RWPE1 (cell line): Measurements from ENCODE around the gene PAFAH2.
A peak's percentile ranks its signal among the peaks of the same experiment; 100 is the strongest.

Experiments used
- CTCF ChIA-PET: fragments of 350-600 bp; sonication (Branson Sonifier 250); formaldehyde crosslinking; extraction: SDS; loops from one replicate; lab custom pipeline; 2021; lab: Yijun Ruan, JAX
- POLR2A ChIA-PET: fragments of 400-600 bp; formaldehyde crosslinking; extraction: SDS; loops from one replicate; lab custom pipeline; 2020; ENCODE audit warnings: antibody characterized with exemption; ENCODE audit not compliant: low non-redundant PET; lab: Yijun Ruan, JAX
- DNase-seq: peaks from one replicate; pipeline ENCODE4 v3.0.0; 2012; ENCODE audit warnings: low spot score
- H3K27ac ChIP-seq: fragments of 450-650 bp; 2 replicates; pipeline ENCODE4 v1.5.1; 2017
- CTCF ChIP-seq: fragments of 450-650 bp; conservative IDR thresholded peaks from 2 replicates; pipeline ENCODE4 v1.5.1; 2017; ENCODE audit warnings: low read depth, mild to moderate bottlenecking

Gene PAFAH2

GRCh38 chr1:26016953-26017545, 19.2 kb upstream of the PAFAH2 start:
- DNase-seq = no peak
- CTCF ChIA-PET = interaction anchor here (0.6 to 1.1 kb wide), 2 partner anchors 10 to 340 kb away, joined by 4 read pairs; no protein-coding TSS in a partner anchor
- POLR2A ChIA-PET = no interaction called here
- H3K27ac ChIP-seq = no peak overlapping the region
- TF ChIP-seq CTCF = no peak

- no peak for TF ChIP-seq CTCF
- CTCF ChIA-PET = interaction anchor here (0.6 kb wide), 1 partner anchor 340 kb away, joined by 4 read pairs; no protein-coding TSS in a partner anchor
- POLR2A ChIA-PET = no interaction called here
- no peak overlapping the region for H3K27ac ChIP-seq
- no peak for DNase-seq
Measured at GRCh38 chr1:26016258-26016952, 18.5 kb upstream of the PAFAH2 start.

- peak overlapping the region; percentile 14; the same call in 1 of the 2 replicates for H3K27ac ChIP-seq
- no peak for DNase-seq
- CTCF ChIA-PET = interaction anchor here (0.6 kb wide), 1 partner anchor 55 kb away, joined by 4 read pairs; no protein-coding TSS in a partner anchor
- no peak for TF ChIP-seq CTCF
- POLR2A ChIA-PET = no interaction called here
Measured at GRCh38 chr1:26015358-26015757, 17.5 kb upstream of the PAFAH2 start.

GRCh38 chr1:26014179-26014578, 16.3 kb upstream of the PAFAH2 start:
- CTCF ChIA-PET = interaction anchor here (0.6 kb wide), 1 partner anchor 174 kb away, joined by 5 read pairs; no protein-coding TSS in a partner anchor
- TF ChIP-seq CTCF = no peak
- no peak overlapping the region for H3K27ac ChIP-seq
- DNase-seq = no peak
- POLR2A ChIA-PET = no interaction called here

GRCh38 chr1:26012864-26013263, 15.0 kb upstream of the PAFAH2 start:
- POLR2A ChIA-PET = no interaction called here
- no peak overlapping the region for H3K27ac ChIP-seq
- TF ChIP-seq CTCF = no peak
- no peak for DNase-seq
- CTCF ChIA-PET = interaction anchor here (0.6 to 1.0 kb wide), 2 partner anchors 23 to 25 kb away, joined by 3 read pairs; no protein-coding TSS in a partner anchor

GRCh38 chr1:26010825-26011224, 13.0 kb upstream of the PAFAH2 start:
- no peak overlapping the region for H3K27ac ChIP-seq

More at GRCh38 chr1:26010825-26011224, 13.0 kb upstream of the PAFAH2 start:
- CTCF ChIA-PET = interaction anchor here (0.6 to 1.1 kb wide), 3 partner anchors 115 to 216 kb away, joined by 3 to 10 read pairs (median 3); partner anchors contain the start of gene ZNF593
- POLR2A ChIA-PET = no interaction called here
- no peak for TF ChIP-seq CTCF
- DNase-seq = no peak
